Testis (tissue), 3 donors: Measurements from ENCODE around the gene PRR5L. TPM values are rescaled to one million over a fixed set of nuclear protein-coding genes. Genes with fewer than 3 reads are reported as not detected.

ENCODE experiments used
- DNase-seq: peaks from one replicate; pipeline ENCODE4 v3.0.0-alpha.2; 2019
- H3K27ac ChIP-seq, 2 donors: fragments of 200-600 bp; sonication (generic); one replicate each; pipeline ENCODE4 v1.5.1; 2019
- H3K27me3 ChIP-seq: fragments of 200-600 bp; sonication (generic); one replicate; pipeline ENCODE4 v1.5.1; 2019
- H3K36me3 ChIP-seq: fragments of 200-600 bp; sonication (generic); one replicate; pipeline ENCODE4 v1.5.1; 2017; ENCODE audit warnings: low read depth; ENCODE audit errors: missing control alignments
- H3K4me1 ChIP-seq: fragments of 200-600 bp; sonication (generic); one replicate; pipeline ENCODE4 v1.5.1; 2019
- H3K4me3 ChIP-seq, 2 donors: fragments of 200-600 bp; sonication (generic); one replicate each; pipeline ENCODE4 v1.5.1; 2017 to 2019
- H3K9me3 ChIP-seq: fragments of 200-600 bp; sonication (generic); one replicate; pipeline ENCODE4 v1.5.1; 2017
- POLR2A ChIP-seq: fragments of 450-650 bp; IDR thresholded peaks from one replicate; pipeline ENCODE4 v1.6.1; 2017; ENCODE audit warnings: antibody characterized with exemption, mild to moderate bottlenecking, moderate library complexity
- whole genome bisulfite sequencing, 2 donors: methylation state at CpG; one replicate each; pipeline ENCODE4 v1.1.5; 2018; 5-methylcytosine and 5-hydroxymethylcytosine counted together
- intact Hi-C: fragments of 100-400 bp; cut with DNase I; formaldehyde crosslinking; loops from one replicate; pipeline ENCODE4 v1.15.1; 2023; ENCODE audit warnings: low total_unique reads
- polyA plus RNA-seq: library from polyadenylated mRNA; stranded (reverse); fragments of 350-450 nt; fragmentation: Illumina TruSeq; extraction: RNeasy Lipid Tissue Mini Kit (QIAGEN cat#74804); gene quantifications from one replicate; pipeline ENCODE4 v1.2.3, GENCODE V29; 2014; ENCODE audit warnings: low read depth, low replicate concordance; ENCODE audit not compliant: insufficient read depth
- total RNA-seq, 2 donors: library from RNA; depleted of rRNA; stranded (reverse); fragments of >200 nt; gene quantifications; one replicate each; pipeline ENCODE4 v1.2.3, GENCODE V29; 2016
- TF ChIP-seq, protein P1 (sequence below), 3 experiments: fragments of 450-650 bp in 2 of 3; fragments of 200-600 bp in 1 of 3; sonication (generic) in 1 of 3; IDR thresholded peaks; one replicate each; pipeline ENCODE4 v1.5.1; 2016 to 2019; ENCODE audit warnings: antibody characterized with exemption in 3 of 3, mild to moderate bottlenecking in 2 of 3, moderate library complexity in 1 of 3

The PRR5L gene
- total and polyA plus RNA-seq, 3 donors from 2014 or later = 8.1 to 15.4 (median 14.7) TPM

DNA sequence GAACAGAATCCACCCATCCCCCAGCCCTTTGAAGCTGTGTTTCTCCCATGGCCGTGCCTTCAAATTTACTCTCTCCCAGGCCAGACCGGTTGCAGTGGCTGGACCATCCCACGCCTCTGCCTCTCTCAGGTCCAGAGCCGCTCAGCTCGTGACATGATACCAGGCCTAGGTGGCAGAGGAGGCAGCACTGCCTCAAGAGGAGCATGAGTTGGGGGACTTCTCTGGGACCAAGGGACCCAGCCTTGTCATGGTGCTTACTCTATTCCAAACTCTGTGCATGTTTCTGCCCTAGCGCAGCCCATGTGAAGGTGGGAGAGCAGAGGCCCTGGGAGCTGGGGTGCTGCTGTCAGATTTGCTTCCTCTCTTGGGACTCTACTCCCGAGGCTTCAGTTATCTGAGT is 163.0 kb downstream of the PRR5L start:
- H3K27me3 ChIP-seq = no peaks in the 10 kb centered on the region
- H3K4me1 ChIP-seq = peaks cover 23% of the 10 kb centered on the region
- H3K4me3 ChIP-seq = no peak overlapping the region
- H3K9me3 ChIP-seq = no peaks in the 10 kb centered on the region
- no peak for DNase-seq
- intact Hi-C loops = no loop called here
- 84 to 85% methylated on average over 7 of the region's 7 CpGs for WGBS, 2 donors
- TF ChIP-seq POLR2A = no peak
- TF ChIP-seq, protein P1, sequence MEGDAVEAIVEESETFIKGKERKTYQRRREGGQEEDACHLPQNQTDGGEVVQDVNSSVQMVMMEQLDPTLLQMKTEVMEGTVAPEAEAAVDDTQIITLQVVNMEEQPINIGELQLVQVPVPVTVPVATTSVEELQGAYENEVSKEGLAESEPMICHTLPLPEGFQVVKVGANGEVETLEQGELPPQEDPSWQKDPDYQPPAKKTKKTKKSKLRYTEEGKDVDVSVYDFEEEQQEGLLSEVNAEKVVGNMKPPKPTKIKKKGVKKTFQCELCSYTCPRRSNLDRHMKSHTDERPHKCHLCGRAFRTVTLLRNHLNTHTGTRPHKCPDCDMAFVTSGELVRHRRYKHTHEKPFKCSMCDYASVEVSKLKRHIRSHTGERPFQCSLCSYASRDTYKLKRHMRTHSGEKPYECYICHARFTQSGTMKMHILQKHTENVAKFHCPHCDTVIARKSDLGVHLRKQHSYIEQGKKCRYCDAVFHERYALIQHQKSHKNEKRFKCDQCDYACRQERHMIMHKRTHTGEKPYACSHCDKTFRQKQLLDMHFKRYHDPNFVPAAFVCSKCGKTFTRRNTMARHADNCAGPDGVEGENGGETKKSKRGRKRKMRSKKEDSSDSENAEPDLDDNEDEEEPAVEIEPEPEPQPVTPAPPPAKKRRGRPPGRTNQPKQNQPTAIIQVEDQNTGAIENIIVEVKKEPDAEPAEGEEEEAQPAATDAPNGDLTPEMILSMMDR (IDR thresholded peaks at IDR 0.05) = no peak
- H3K27ac ChIP-seq = no peak overlapping the region
- no peaks in the 10 kb centered on the region for H3K36me3 ChIP-seq

DNA sequence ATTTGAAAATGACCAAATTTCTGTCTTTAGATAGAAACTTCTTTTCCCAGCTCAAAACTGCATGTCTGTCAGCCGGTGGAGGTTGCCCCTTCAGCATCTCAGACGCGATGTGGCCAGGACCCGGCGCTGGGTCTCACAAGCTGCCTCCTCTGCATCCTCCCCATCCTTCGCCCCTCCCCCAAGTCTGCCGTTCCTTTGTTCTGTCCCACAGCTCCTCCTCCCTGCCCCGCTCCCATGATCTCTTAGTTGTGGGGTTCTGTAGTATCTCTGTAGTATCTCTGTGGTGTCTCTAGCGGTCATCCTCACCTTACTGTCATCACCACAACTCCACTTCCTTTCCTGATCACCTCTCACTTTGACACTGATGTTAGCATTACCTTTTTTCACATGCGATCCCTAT is 164.1 kb downstream of the PRR5L start:
- Histone ChIP-seq H3K27me3 (no peaks in the 10 kb centered on the region), H3K9me3 (no peaks in the 10 kb centered on the region), H3K4me3 (no peak overlapping the region), H3K4me1 (peaks cover 17% of the 10 kb centered on the region), H3K36me3 (no peaks in the 10 kb centered on the region), H3K27ac (no peak overlapping the region)
- 86 to 93% methylated on average over 10 of the region's 10 CpGs for WGBS, 2 donors
- no peak for DNase-seq
- intact Hi-C loops = no loop called here
- TF ChIP-seq, protein P1 (IDR thresholded peaks at IDR 0.05) = no peak
- no peak for TF ChIP-seq POLR2A

DNA sequence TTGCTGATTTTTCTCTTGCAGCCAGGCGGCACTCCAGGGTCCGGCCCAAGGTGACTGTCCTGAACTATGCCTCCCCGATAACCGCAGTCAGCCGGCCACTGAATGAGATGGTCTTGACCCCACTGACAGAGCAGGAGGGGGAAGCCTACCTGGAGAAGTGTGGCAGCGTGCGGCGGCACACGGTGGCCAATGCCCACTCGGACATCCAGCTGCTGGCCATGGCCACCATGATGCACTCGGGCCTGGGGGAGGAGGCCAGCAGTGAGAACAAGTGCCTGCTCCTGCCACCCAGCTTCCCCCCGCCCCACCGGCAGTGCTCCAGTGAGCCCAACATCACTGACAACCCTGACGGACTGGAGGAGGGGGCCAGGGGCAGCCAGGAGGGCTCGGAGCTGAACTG is 166.2 kb downstream of the PRR5L start:
- no peak for DNase-seq

DNA sequence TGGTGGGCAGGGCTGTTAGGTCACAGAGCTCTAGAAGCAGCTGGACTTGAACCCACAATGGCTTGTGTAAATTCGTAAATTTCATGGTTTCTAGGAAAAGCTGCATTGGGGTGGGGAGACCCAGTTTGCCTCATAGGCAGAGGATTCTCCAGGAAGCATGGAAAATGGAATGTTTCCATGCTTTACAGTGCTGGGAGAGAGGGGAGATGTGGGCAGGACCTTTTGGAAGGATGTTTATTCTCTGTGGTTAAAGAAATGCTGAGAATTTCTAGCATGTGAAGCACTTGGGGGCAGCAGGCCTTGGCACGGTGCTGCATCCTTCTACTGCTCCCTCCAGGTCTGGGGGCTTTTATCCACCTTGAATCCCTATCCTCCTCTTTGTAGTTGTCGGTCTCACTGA is 167.7 kb downstream of the PRR5L start:
- Histone ChIP-seq H3K27ac (no peak overlapping the region), H3K27me3 (no peaks in the 10 kb centered on the region), H3K9me3 (no peaks in the 10 kb centered on the region), H3K4me3 (no peak overlapping the region), H3K36me3 (no peaks in the 10 kb centered on the region), H3K4me1 (no peaks in the 10 kb centered on the region)
- intact Hi-C loops = no loop called here
- 83 to 88% methylated on average over 3 of the region's 3 CpGs for WGBS, 2 donors
- no peak for DNase-seq
- TF ChIP-seq POLR2A = no peak
- TF ChIP-seq, protein P1 (IDR thresholded peaks at IDR 0.05) = no peak

More for the DNA sequence above, 166.2 kb downstream of the PRR5L start:
- Histone ChIP-seq H3K27me3 (no peaks in the 10 kb centered on the region), H3K9me3 (no peaks in the 10 kb centered on the region), H3K36me3 (no peaks in the 10 kb centered on the region), H3K4me1 (no peaks in the 10 kb centered on the region), H3K4me3 (no peak overlapping the region), H3K27ac (no peak overlapping the region)
- intact Hi-C loops = no loop called here
- TF ChIP-seq, protein P1 (IDR thresholded peaks at IDR 0.05) = no peak
- TF ChIP-seq POLR2A = no peak
- WGBS, 2 donors = 97 to 98% methylated on average over 8 to 15 of the region's 15 CpGs

DNA sequence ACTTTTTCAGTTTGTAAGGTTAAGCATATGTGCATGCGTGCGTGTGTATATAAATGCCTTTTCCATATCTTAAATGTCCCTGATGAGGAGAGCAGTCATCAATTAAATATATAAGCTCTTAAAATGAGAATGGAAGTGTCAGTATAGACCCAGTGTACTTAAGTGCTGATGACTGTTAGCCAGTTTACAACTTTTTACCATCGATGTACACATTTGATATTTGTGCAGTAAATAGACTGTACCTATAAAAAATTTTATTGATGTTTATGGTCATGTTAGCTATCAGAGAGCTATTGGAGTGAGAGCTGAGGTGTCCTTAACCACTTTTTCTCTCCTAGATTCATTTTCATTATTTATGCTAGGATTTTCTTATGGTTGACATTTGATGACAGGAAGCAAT is 168.6 kb downstream of the PRR5L start:
- H3K9me3 ChIP-seq = no peaks in the 10 kb centered on the region
- DNase-seq = no peak
- no peak overlapping the region for H3K4me3 ChIP-seq
- H3K4me1 ChIP-seq = no peaks in the 10 kb centered on the region
- intact Hi-C loops = no loop called here
- no peak for TF ChIP-seq POLR2A
- TF ChIP-seq, protein P1 (IDR thresholded peaks at IDR 0.05) = no peak
- no peaks in the 10 kb centered on the region for H3K36me3 ChIP-seq
- H3K27ac ChIP-seq = no peak overlapping the region
- no peaks in the 10 kb centered on the region for H3K27me3 ChIP-seq
- 73 to 82% methylated on average over 3 of the region's 3 CpGs for WGBS, 2 donors
